ENCODE measurements around the gene PHF21A.

The PHF21A gene

DNA sequence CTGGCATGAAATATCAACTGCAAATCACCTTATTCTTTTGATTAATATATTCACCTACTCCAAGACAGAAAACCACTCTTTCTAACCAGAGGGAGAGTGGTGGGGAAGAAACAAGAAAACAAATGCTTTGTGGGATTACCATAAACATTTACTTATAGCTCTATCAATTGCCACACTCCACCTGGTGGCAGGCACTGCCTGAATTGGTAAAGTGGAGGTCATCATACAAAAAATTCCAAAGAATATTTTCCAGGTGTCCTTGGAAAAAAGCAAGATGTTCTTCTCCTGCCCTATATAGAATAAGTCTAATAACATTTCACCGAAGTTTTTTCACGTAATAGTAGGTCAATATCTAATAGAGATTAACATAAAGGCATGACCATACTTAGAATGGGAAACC is 45.3 kb downstream of the PHF21A start:
- Histone ChIP-seq H3K27ac (no peak overlapping the region), H3K36me3 (peaks cover 78% of the 10 kb centered on the region), H3K4me1 (ENCODE audit: control insufficient read depth in 1 of 2, insufficient read depth in 1 of 2, low read depth in 1 of 2, low read length in 1 of 2) (no peaks in the 10 kb centered on the region), H3K9me3 (no peaks in the 10 kb centered on the region), H3K4me3 (ENCODE audit: low read depth in 1 of 2, low read length in 1 of 2) (no peak overlapping the region), H3K27me3 (no peaks in the 10 kb centered on the region)
- TF ChIP-seq, protein P1, sequence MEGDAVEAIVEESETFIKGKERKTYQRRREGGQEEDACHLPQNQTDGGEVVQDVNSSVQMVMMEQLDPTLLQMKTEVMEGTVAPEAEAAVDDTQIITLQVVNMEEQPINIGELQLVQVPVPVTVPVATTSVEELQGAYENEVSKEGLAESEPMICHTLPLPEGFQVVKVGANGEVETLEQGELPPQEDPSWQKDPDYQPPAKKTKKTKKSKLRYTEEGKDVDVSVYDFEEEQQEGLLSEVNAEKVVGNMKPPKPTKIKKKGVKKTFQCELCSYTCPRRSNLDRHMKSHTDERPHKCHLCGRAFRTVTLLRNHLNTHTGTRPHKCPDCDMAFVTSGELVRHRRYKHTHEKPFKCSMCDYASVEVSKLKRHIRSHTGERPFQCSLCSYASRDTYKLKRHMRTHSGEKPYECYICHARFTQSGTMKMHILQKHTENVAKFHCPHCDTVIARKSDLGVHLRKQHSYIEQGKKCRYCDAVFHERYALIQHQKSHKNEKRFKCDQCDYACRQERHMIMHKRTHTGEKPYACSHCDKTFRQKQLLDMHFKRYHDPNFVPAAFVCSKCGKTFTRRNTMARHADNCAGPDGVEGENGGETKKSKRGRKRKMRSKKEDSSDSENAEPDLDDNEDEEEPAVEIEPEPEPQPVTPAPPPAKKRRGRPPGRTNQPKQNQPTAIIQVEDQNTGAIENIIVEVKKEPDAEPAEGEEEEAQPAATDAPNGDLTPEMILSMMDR (IDR thresholded peaks at IDR 0.05): no peak

DNA sequence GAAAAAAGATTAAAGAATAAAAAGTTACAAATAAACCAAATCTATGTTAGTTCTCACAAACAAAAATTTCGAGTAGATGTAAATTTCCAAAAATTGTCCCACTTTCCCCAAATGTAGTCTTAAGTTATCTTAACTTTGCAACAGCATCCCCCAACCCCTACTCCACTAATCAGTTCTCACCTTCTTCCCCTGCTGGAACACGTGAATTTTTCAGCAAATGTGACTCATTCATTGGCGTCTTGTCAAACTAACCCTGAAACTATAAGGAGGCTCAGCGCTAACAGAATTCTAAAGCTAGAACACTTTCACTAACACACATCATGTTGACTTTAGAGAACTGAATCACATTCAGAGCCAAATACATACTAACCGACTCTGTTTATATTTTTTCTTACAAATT is 46.1 kb downstream of the PHF21A start:
- H3K9me3 ChIP-seq: no peaks in the 10 kb centered on the region
- H3K36me3 ChIP-seq: peaks cover 73% of the 10 kb centered on the region
- H3K27me3 ChIP-seq: no peaks in the 10 kb centered on the region
- H3K4me1 ChIP-seq (ENCODE audit: control insufficient read depth in 1 of 2, insufficient read depth in 1 of 2, low read depth in 1 of 2, low read length in 1 of 2): no peaks in the 10 kb centered on the region
- TF ChIP-seq, protein P1 (IDR thresholded peaks at IDR 0.05): no peak
- no peak overlapping the region for H3K27ac ChIP-seq
- H3K4me3 ChIP-seq (ENCODE audit: low read depth in 1 of 2, low read length in 1 of 2): no peak overlapping the region

DNA sequence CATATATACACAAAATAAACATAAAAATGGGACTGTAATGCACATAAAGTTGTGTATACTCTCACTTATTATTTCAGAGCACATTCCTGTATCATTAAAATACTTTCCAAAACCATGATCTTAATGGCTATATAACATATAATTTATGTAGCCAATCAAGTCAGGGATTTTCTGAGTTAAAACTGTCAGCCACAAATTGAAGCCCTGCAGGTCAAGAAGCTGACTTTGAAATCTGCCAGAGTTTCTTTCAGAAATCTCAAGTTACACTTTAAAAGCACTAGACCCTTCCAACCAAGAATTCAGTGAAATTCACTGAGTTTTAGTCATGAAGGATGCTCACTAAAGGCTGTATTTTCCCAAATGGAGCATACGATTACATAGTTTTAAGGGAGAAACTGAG is 47.6 kb downstream of the PHF21A start:
- TF ChIP-seq, protein P1 (IDR thresholded peaks at IDR 0.05): no peak
- H3K9me3 ChIP-seq: no peaks in the 10 kb centered on the region
- no peaks in the 10 kb centered on the region for H3K4me1 ChIP-seq (ENCODE audit: control insufficient read depth in 1 of 2, insufficient read depth in 1 of 2, low read depth in 1 of 2, low read length in 1 of 2)
- no peak overlapping the region for H3K27ac ChIP-seq
- peaks cover 78% of the 10 kb centered on the region for H3K36me3 ChIP-seq
- H3K4me3 ChIP-seq (ENCODE audit: low read depth in 1 of 2, low read length in 1 of 2): no peak overlapping the region
- H3K27me3 ChIP-seq: no peaks in the 10 kb centered on the region

DNA sequence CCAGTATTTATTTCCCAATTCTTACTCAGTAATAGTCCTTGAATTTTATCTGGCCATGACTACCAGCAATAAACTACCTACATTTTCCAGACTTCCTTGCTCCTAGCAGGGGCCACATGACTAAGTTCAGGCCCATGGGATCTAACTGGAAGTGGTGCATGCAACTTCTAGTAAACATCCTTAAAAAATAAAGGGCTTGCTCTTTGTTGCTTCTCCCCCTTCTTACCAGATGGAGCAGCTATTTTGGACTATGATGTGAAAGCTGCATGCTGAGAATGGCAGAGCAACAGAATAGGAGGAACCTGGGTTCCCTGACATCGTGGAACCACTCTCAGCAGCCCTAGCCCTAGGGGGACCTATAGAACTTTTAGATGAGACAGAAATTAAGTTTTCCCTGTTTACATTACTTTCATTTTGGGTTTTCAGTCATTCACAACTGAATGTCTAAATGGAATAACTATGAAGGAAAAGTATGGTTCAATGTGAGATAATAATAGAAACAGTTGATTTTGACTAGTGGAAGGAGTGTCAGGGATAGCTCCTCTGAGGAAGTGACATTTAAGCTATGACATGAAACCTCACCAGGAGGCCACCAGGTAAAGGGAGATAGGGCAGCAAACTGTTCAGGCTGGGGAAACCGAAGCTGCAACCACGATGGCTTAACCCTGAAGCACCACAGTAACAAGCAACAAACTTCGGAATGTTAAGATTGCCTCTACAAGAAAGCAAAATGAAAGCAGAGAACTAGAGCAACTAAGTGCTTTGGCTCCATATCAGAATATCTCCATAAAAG is 48.9 kb downstream of the PHF21A start:
- TF ChIP-seq, protein P1 (IDR thresholded peaks at IDR 0.05): no peak
- Histone ChIP-seq H3K4me1 (ENCODE audit: control insufficient read depth in 1 of 2, insufficient read depth in 1 of 2, low read depth in 1 of 2, low read length in 1 of 2) (no peaks in the 10 kb centered on the region), H3K4me3 (ENCODE audit: low read depth in 1 of 2, low read length in 1 of 2) (no peak overlapping the region), H3K27ac (no peak overlapping the region), H3K9me3 (no peaks in the 10 kb centered on the region), H3K27me3 (no peaks in the 10 kb centered on the region), H3K36me3 (peaks cover 76% of the 10 kb centered on the region)

DNA sequence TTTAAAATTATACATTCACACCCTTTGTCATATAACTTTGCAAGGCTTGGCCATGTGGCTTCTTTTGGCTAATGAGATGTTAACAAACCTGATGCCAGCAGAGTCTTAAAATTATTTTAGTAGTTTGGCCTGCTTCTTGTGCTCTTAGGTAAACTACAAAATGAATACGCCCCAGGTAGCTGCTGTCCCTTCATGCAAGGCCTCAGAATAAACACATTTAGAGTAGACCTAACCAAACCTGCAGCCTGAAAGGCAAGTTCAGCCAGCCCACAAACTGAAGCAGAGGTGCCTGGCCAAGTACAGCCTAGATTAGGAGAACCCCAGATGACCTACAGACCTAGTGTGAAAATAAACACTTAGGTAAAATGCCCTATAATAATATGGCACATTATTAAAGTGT is 50.2 kb downstream of the PHF21A start:
- TF ChIP-seq, protein P1 (IDR thresholded peaks at IDR 0.05): no peak
- no peak overlapping the region for H3K27ac ChIP-seq
- H3K27me3 ChIP-seq: no peaks in the 10 kb centered on the region
- no peak overlapping the region for H3K4me3 ChIP-seq (ENCODE audit: low read depth in 1 of 2, low read length in 1 of 2)
- H3K36me3 ChIP-seq: peaks cover 76% of the 10 kb centered on the region
- no peaks in the 10 kb centered on the region for H3K4me1 ChIP-seq (ENCODE audit: control insufficient read depth in 1 of 2, insufficient read depth in 1 of 2, low read depth in 1 of 2, low read length in 1 of 2)
- no peaks in the 10 kb centered on the region for H3K9me3 ChIP-seq

Measured in neutrophil (primary cell).